ENCODE measurements around the gene LRRC42. TPM values are rescaled to one million over a fixed set of nuclear protein-coding genes. Genes with fewer than 3 reads are reported as not detected.

The LRRC42 gene
- total RNA-seq, 1 experiment from 2014 or later: 38.1 TPM

- no peaks in the 10 kb centered on the region for H3K36me3 Mint-ChIP-seq
- H3K27ac Mint-ChIP-seq: no peak overlapping the region
- DNase-seq (ENCODE audit: low spot score) (no peak), ATAC-seq (no peak)
- no peak overlapping the region for H3K4me3 Mint-ChIP-seq
- H3K9me3 Mint-ChIP-seq: no peaks in the 10 kb centered on the region
- POLR2A ChIA-PET: no interaction called here
- H3K4me1 Mint-ChIP-seq: peaks cover 9% of the 10 kb centered on the region
- no peak for TF ChIP-seq JAZF1 (CRISPR knock-in tag; IDR thresholded peaks at IDR 0.05)
- TF ChIP-seq USF1 (CRISPR knock-in tag; IDR thresholded peaks at IDR 0.05): no peak
- TF ChIP-seq, protein P1, sequence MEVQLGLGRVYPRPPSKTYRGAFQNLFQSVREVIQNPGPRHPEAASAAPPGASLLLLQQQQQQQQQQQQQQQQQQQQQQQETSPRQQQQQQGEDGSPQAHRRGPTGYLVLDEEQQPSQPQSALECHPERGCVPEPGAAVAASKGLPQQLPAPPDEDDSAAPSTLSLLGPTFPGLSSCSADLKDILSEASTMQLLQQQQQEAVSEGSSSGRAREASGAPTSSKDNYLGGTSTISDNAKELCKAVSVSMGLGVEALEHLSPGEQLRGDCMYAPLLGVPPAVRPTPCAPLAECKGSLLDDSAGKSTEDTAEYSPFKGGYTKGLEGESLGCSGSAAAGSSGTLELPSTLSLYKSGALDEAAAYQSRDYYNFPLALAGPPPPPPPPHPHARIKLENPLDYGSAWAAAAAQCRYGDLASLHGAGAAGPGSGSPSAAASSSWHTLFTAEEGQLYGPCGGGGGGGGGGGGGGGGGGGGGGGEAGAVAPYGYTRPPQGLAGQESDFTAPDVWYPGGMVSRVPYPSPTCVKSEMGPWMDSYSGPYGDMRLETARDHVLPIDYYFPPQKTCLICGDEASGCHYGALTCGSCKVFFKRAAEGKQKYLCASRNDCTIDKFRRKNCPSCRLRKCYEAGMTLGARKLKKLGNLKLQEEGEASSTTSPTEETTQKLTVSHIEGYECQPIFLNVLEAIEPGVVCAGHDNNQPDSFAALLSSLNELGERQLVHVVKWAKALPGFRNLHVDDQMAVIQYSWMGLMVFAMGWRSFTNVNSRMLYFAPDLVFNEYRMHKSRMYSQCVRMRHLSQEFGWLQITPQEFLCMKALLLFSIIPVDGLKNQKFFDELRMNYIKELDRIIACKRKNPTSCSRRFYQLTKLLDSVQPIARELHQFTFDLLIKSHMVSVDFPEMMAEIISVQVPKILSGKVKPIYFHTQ (CRISPR knock-in tag; IDR thresholded peaks at IDR 0.05): no peak
- no peak for TF ChIP-seq IRF1 (CRISPR knock-in tag; IDR thresholded peaks at IDR 0.05)
- no peak for TF ChIP-seq RELA (CRISPR knock-in tag; IDR thresholded peaks at IDR 0.05; ENCODE audit: borderline replicate concordance)
- peaks cover 3% of the 10 kb centered on the region; the same call in 1 of the 2 replicates for H3K27me3 Mint-ChIP-seq (ENCODE audit: low read depth)
- CTCF ChIA-PET: interaction anchor here (1.1 to 1.2 kb wide), 2 partner anchors 21 to 69 kb away, joined by 3 to 5 read pairs; no protein-coding TSS in a partner anchor
Observed at GRCh38 chr1:54012863-54013262, 66.7 kb downstream of the LRRC42 start.

DNA sequence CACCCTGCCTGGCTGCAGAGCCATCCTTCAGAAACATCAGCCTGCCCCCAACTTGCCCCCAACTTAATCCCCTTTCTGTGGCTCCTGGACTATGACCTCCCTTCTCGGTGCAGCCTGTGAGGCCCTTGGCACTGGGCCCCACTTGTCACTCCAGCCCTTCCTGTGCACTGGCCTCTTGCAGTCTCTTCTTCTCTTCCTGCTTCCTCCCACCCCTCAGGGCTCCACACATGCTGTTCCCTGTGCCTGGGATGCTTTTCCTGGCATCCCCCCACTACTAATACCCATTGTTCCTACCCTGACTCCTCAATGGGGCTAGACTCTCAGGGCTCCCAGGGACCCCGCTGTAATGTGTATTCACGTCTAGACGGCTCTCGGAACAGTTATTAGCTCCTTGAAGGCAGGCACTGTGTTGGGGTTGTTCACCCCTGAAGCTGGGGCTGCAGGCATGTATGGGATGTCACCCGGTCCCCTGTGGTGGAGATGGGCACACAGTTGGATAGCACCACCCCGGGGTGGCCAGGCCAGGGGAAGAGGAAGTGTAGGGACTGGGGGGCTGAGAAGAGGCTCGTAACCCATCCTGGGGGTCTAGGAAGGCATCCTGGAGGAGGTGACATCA is 67.4 kb downstream of the LRRC42 start:
- no peaks in the 10 kb centered on the region for H3K36me3 Mint-ChIP-seq
- peaks cover 9% of the 10 kb centered on the region for H3K4me1 Mint-ChIP-seq
- no peak overlapping the region for H3K4me3 Mint-ChIP-seq
- ChIA-PET CTCF (interaction anchor here (1.0 to 3.0 kb wide), 2 partner anchors 21 to 68 kb away, joined by 3 to 8 read pairs; no protein-coding TSS in a partner anchor), POLR2A (no interaction called here)
- TF ChIP-seq RORB (CRISPR knock-in tag; IDR thresholded peaks at IDR 0.05) (no peak), FOXK1 (CRISPR knock-in tag; IDR thresholded peaks at IDR 0.05) (no peak), ATF1 (CRISPR knock-in tag; IDR thresholded peaks at IDR 0.05) (no peak), SOX15 (CRISPR knock-in tag; IDR thresholded peaks at IDR 0.05) (no peak), SMAD4 (CRISPR knock-in tag; IDR thresholded peaks at IDR 0.05) (no peak), E2F1 (CRISPR knock-in tag; IDR thresholded peaks at IDR 0.05) (no peak), TEAD4 (CRISPR knock-in tag; IDR thresholded peaks at IDR 0.05) (no peak), FOXJ3 (CRISPR knock-in tag; IDR thresholded peaks at IDR 0.05; ENCODE audit: borderline replicate concordance) (no peak), ZBTB21 (CRISPR knock-in tag; IDR thresholded peaks at IDR 0.05; ENCODE audit: borderline replicate concordance) (no peak)
- no peaks in the 10 kb centered on the region for H3K9me3 Mint-ChIP-seq
- peak; percentile 32; the same call in 1 of the 2 replicates for ATAC-seq
- DNase-seq (ENCODE audit: low spot score): no peak
- H3K27ac Mint-ChIP-seq: no peak overlapping the region
- H3K27me3 Mint-ChIP-seq (ENCODE audit: low read depth): peaks cover 3% of the 10 kb centered on the region; the same call in 1 of the 2 replicates

DNA sequence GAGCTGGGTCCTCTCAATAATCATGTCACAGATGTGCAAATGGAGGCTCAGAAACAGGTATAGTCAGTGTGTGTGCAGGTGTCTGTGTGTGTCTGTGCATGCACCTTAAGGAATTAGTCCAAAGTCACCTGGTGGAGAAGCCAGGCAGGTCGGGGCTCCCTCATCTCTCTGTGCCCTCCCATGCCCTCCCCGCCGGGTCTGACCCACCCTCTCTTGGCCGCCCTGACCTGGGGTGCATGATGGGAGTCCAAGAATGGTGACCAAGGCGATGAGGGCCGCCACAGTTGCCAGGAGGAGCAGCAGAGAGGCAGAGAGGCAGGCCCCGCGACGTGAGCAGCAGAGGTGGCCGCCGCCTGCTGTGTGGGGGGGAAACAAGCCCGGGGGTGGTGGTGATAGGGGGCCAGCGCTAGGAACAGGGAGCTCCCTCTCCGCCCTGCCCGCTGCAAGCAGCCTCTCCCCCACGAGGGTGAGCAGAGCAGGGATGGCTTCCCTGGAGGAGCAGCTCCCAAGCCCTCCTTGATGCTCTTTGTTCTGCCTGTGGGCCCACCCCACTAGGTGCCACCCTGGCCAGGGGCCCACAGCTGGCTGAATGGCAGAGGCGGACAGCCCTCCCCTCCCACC is 68.0 kb downstream of the LRRC42 start:
- H3K4me1 Mint-ChIP-seq: peaks cover 9% of the 10 kb centered on the region
- DNase-seq (ENCODE audit: low spot score) (no peak), ATAC-seq (no peak)
- H3K27me3 Mint-ChIP-seq (ENCODE audit: low read depth): peaks cover 3% of the 10 kb centered on the region; the same call in 1 of the 2 replicates
- no peaks in the 10 kb centered on the region for H3K9me3 Mint-ChIP-seq
- no peak overlapping the region for H3K4me3 Mint-ChIP-seq
- ChIA-PET POLR2A (interaction anchor here (1.2 kb wide), 1 partner anchor 14 kb away, joined by 3 read pairs; no protein-coding TSS in a partner anchor), CTCF (interaction anchor here (0.9 to 3.0 kb wide), 4 partner anchors 22 to 202 kb away, joined by 3 to 8 read pairs (median 4); no protein-coding TSS in a partner anchor)
- no peaks in the 10 kb centered on the region for H3K36me3 Mint-ChIP-seq
- no peak overlapping the region for H3K27ac Mint-ChIP-seq
- TF ChIP-seq, protein P2, sequence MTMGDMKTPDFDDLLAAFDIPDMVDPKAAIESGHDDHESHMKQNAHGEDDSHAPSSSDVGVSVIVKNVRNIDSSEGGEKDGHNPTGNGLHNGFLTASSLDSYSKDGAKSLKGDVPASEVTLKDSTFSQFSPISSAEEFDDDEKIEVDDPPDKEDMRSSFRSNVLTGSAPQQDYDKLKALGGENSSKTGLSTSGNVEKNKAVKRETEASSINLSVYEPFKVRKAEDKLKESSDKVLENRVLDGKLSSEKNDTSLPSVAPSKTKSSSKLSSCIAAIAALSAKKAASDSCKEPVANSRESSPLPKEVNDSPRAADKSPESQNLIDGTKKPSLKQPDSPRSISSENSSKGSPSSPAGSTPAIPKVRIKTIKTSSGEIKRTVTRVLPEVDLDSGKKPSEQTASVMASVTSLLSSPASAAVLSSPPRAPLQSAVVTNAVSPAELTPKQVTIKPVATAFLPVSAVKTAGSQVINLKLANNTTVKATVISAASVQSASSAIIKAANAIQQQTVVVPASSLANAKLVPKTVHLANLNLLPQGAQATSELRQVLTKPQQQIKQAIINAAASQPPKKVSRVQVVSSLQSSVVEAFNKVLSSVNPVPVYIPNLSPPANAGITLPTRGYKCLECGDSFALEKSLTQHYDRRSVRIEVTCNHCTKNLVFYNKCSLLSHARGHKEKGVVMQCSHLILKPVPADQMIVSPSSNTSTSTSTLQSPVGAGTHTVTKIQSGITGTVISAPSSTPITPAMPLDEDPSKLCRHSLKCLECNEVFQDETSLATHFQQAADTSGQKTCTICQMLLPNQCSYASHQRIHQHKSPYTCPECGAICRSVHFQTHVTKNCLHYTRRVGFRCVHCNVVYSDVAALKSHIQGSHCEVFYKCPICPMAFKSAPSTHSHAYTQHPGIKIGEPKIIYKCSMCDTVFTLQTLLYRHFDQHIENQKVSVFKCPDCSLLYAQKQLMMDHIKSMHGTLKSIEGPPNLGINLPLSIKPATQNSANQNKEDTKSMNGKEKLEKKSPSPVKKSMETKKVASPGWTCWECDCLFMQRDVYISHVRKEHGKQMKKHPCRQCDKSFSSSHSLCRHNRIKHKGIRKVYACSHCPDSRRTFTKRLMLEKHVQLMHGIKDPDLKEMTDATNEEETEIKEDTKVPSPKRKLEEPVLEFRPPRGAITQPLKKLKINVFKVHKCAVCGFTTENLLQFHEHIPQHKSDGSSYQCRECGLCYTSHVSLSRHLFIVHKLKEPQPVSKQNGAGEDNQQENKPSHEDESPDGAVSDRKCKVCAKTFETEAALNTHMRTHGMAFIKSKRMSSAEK (CRISPR knock-in tag; IDR thresholded peaks at IDR 0.05; ENCODE audit: borderline replicate concordance): no peak
- TF ChIP-seq TCF7 (CRISPR knock-in tag; IDR thresholded peaks at IDR 0.05; ENCODE audit: low read depth): no peak
